Measurements from ENCODE around the gene NSUN3. TPM values are rescaled to one million over a fixed set of nuclear protein-coding genes. Genes with fewer than 3 reads are reported as not detected.
A peak's percentile ranks its signal among the peaks of the same experiment; 100 is the strongest.

The NSUN3 gene
- total RNA-seq, 2 experiments from 2014 or later, result 11.9 to 15.5 TPM

- DNase-seq (no peak), ATAC-seq (no peak)
- Mint-ChIP-seq H3K4me3 (no peak overlapping the region), H3K27me3 (no peaks in the 10 kb centered on the region), H3K9me3 (no peaks in the 10 kb centered on the region), H3K27ac (no peak overlapping the region), H3K36me3 (ENCODE audit: low read depth) (peaks cover 14% of the 10 kb centered on the region), H3K4me1 (ENCODE audit: low read depth) (peaks cover 48% of the 10 kb centered on the region)
- CTCF ChIA-PET, result interaction anchor here (1.2 to 1.3 kb wide), 3 partner anchors 10 to 108 kb away, joined by 3 to 6 read pairs (median 3); partner anchors contain the start of gene PROS1
- intact Hi-C loops (cut with micrococcal nuclease), result no loop called here
- POLR2A ChIA-PET, result interaction anchor here (0.9 to 1.9 kb wide), 2 partner anchors 9 to 19 kb away, joined by 3 to 5 read pairs; partner anchors contain the start of genes DHFR2 and NSUN3
- TF ChIP-seq CTCF (IDR thresholded peaks at IDR 0.05), result no peak
Measured at GRCh38 chr3:94081884-94082283, 19.0 kb downstream of the NSUN3 start.

- Mint-ChIP-seq H3K4me3 (no peak overlapping the region), H3K9me3 (no peaks in the 10 kb centered on the region), H3K4me1 (ENCODE audit: low read depth) (peaks cover 47% of the 10 kb centered on the region), H3K27ac (no peak overlapping the region), H3K27me3 (no peaks in the 10 kb centered on the region), H3K36me3 (ENCODE audit: low read depth) (peaks cover 11% of the 10 kb centered on the region)
- POLR2A ChIA-PET, result interaction anchor here (1.9 kb wide), 1 partner anchor 20 kb away, joined by 5 read pairs; the partner anchor contains the start of genes DHFR2 and NSUN3
- intact Hi-C loops (cut with micrococcal nuclease), result no loop called here
- CTCF ChIA-PET, result interaction anchor here (1.2 to 1.3 kb wide), 3 partner anchors 9 to 109 kb away, joined by 3 to 6 read pairs (median 3); partner anchors contain the start of gene PROS1
- DNase-seq (no peak), ATAC-seq (no peak)
- no peak for TF ChIP-seq CTCF (IDR thresholded peaks at IDR 0.05)
Measured at GRCh38 chr3:94082391-94082937, 19.6 kb downstream of the NSUN3 start.

- peaks cover 18% of the 10 kb centered on the region for H3K36me3 Mint-ChIP-seq (ENCODE audit: low read depth)
- ATAC-seq, result peak; percentile 24
Measured at GRCh38 chr3:94083261-94083660, 20.4 kb downstream of the NSUN3 start.

GRCh38 chr3:94089126-94089525, 26.3 kb downstream of the NSUN3 start:
- intact Hi-C loops (cut with micrococcal nuclease), result no loop called here
- ChIA-PET CTCF (no interaction called here), POLR2A (no interaction called here)
- ATAC-seq, result no peak
- Mint-ChIP-seq H3K9me3 (no peaks in the 10 kb centered on the region), H3K4me3 (no peak overlapping the region), H3K4me1 (ENCODE audit: low read depth) (no peaks in the 10 kb centered on the region), H3K36me3 (ENCODE audit: low read depth) (peaks cover 34% of the 10 kb centered on the region), H3K27ac (no peak overlapping the region), H3K27me3 (no peaks in the 10 kb centered on the region)
- no peak for TF ChIP-seq CTCF (IDR thresholded peaks at IDR 0.05)
- no peak for DNase-seq

More at GRCh38 chr3:94083261-94083660, 20.4 kb downstream of the NSUN3 start:
- no peak overlapping the region for H3K4me3 Mint-ChIP-seq
- H3K27me3 Mint-ChIP-seq, result no peaks in the 10 kb centered on the region
- intact Hi-C loops (cut with micrococcal nuclease), result no loop called here
- no peak overlapping the region for H3K27ac Mint-ChIP-seq
- POLR2A ChIA-PET, result no interaction called here
- CTCF ChIA-PET, result no interaction called here
- no peaks in the 10 kb centered on the region for H3K9me3 Mint-ChIP-seq
- H3K4me1 Mint-ChIP-seq (ENCODE audit: low read depth), result peaks cover 40% of the 10 kb centered on the region
- no peak for TF ChIP-seq CTCF (IDR thresholded peaks at IDR 0.05)
- DNase-seq, result peak; percentile 11

GRCh38 chr3:94092086-94092485, 29.2 kb downstream of the NSUN3 start:
- no peak for DNase-seq
- Mint-ChIP-seq H3K4me1 (ENCODE audit: low read depth) (no peaks in the 10 kb centered on the region), H3K36me3 (ENCODE audit: low read depth) (peaks cover 44% of the 10 kb centered on the region), H3K9me3 (no peaks in the 10 kb centered on the region), H3K4me3 (no peak overlapping the region), H3K27ac (no peak overlapping the region), H3K27me3 (no peaks in the 10 kb centered on the region)
- intact Hi-C loops (cut with micrococcal nuclease), result no loop called here
- ChIA-PET POLR2A (no interaction called here), CTCF (interaction anchor here (1.0 kb wide), 2 partner anchors 10 to 42 kb away, joined by 3 read pairs; no protein-coding TSS in a partner anchor)
- no peak for ATAC-seq
- no peak for TF ChIP-seq CTCF (IDR thresholded peaks at IDR 0.05)

Measured in activated CD8-positive, alpha-beta T cell treated with anti-CD3 and anti-CD28 coated beads for 36 hours (primary cell).